ENCODE measurements around the gene SASH1. TPM values are rescaled to one million over a fixed set of nuclear protein-coding genes. Genes with fewer than 3 reads are reported as not detected.
"Not testable (repeated sequence)": the region's sequence is repeated elsewhere in the genome, so short reads cannot be mapped to it uniquely, and the experiment has no call there.

The SASH1 gene
- total and polyA plus RNA-seq, 11 donors, result 10.7 to 47.5 (median 28.2) TPM

GRCh38 chr6:148349466-148349865 is 6.8 kb downstream of the SASH1 start:
- TF ChIP-seq CTCF (IDR thresholded peaks at IDR 0.05) (no peak), POLR2A (IDR thresholded peaks at IDR 0.05) (no peak)
- H3K36me3 ChIP-seq, result peaks cover 0 to 9% (median 0%) of the 10 kb centered on the region in 9 donors
- 90 to 98% (median 96%) methylated on average over 9 of the region's 9 CpGs for WGBS, 4 donors
- ATAC-seq, result no peak
- no peak overlapping the region for H3K27ac ChIP-seq
- intact Hi-C loops (cut with DNase I), result loop anchor here in 7 of 10 donors (10.0 kb wide), 3 partner anchors 45 to 115 kb away; no protein-coding TSS in a partner anchor
- no peaks in the 10 kb centered on the region for H3K27me3 ChIP-seq
- no peak for DNase-seq
- no peaks in the 10 kb centered on the region for H3K9me3 ChIP-seq
- H3K4me3 ChIP-seq, result no peak overlapping the region
- H3K4me1 ChIP-seq, result peaks cover 0 to 47% (median 23%) of the 10 kb centered on the region in 12 donors

DNA sequence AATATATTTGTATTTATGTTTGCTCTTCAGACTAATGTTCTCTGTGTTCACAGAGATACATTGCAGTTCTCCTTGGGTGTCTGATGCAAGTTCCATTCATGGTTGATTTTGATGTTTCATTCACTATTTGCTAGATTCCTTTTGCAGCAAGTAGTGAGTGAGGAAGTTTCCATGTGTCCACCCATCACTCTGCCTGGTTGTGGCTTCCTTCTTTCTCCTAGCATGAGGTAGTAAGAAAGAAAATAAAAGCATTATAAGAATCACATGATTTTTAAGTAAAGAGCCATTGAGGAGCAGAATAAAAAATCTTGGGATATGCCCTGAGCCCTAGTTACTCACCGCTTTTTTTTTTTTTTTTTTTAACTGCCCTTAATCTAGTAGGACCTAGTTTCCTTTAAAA is 8.7 kb downstream of the SASH1 start:
- peak overlapping the region in 1 of 12 donors; percentile 61 for H3K27ac ChIP-seq
- no peaks in the 10 kb centered on the region for H3K9me3 ChIP-seq
- H3K4me3 ChIP-seq, result no peak overlapping the region
- intact Hi-C loops (cut with DNase I), result no loop called here
- WGBS, 4 donors, result 67 to 80% (median 72%) methylated on average over 1 of the region's 1 CpG
- no peak for TF ChIP-seq CTCF (IDR thresholded peaks at IDR 0.05)
- TF ChIP-seq POLR2A (IDR thresholded peaks at IDR 0.05), result no peak
- H3K36me3 ChIP-seq, result peaks cover 0 to 9% (median 0%) of the 10 kb centered on the region in 9 donors
- no peaks in the 10 kb centered on the region for H3K27me3 ChIP-seq
- DNase-seq, result no peak
- H3K4me1 ChIP-seq, result peaks cover 0 to 31% (median 14%) of the 10 kb centered on the region in 12 donors
- peak in 1 of 4 donors; percentile 34 for ATAC-seq

DNA sequence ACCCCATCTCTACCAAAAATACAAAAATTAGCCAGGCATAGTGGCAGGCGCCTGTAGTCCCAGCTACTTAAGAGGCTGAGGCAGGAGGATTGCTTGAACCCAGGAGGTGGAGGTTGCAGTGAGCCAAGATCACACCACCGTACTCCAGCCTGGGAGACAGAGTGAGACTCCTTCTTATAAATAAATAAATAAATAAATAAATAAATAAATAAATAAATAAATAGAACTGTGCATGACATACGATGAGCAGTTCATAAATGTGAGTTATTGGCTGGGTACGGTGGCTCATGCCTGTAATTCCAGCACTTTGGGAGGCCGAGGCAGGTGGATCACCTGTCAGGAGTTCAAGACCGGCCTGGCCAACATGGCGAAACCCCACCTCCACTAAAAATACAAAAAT is 9.8 kb downstream of the SASH1 start:
- whole genome bisulfite sequencing, 4 donors, result 90 to 97% (median 92%) methylated on average over 7 of the region's 7 CpGs
- ATAC-seq; H3K4me3 ChIP-seq; H3K9me3 ChIP-seq; H3K36me3 ChIP-seq; intact Hi-C loops (cut with DNase I); DNase-seq; H3K27ac ChIP-seq; H3K27me3 ChIP-seq: not testable (repeated sequence)
- peaks cover 0 to 31% (median 14%) of the 10 kb centered on the region in 12 donors for H3K4me1 ChIP-seq

DNA sequence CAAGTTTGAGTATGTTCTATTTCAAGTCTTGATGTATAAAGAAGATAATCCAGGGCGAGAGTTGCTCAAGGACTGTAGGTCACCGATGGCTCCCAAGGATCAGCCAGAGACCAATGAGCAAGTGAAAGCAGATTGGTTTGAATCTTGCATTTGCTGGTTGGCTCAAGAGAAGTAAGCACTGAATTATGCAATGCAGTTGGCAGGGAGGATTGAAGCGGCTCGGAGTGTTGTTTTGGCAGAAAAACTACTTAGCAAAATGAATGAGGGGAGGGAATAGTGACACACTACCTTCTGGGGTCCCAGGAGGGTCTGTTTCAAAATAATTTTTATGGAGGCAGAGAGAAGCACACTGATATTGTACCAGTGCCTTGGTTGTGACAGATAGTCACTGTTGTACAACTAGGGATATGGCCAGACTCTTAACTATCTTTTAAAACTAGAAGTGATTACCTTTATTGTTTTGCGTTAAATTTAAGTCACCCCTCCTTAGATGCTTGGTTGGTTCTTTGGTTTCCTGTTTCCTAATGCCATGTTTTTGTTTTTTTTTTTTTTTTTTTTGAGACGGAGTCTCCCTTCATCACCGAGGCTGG is 15.7 kb downstream of the SASH1 start:
- TF ChIP-seq CTCF (IDR thresholded peaks at IDR 0.05), result no peak
- TF ChIP-seq POLR2A (IDR thresholded peaks at IDR 0.05), result no peak
- H3K27me3 ChIP-seq, result no peaks in the 10 kb centered on the region
- H3K36me3 ChIP-seq, result peaks cover 0 to 6% (median 0%) of the 10 kb centered on the region in 9 donors
- peak overlapping the region in 1 of 12 donors; percentile 6 for H3K4me3 ChIP-seq
- peak in 3 of 4 donors; percentile 74 to 91 (median 88) for ATAC-seq
- H3K27ac ChIP-seq, result peak overlapping the region in 6 of 12 donors; percentile 7 to 72 (median 27)
- DNase-seq, result peak in 2 of 5 donors; percentile 31 to 37
- no peaks in the 10 kb centered on the region for H3K9me3 ChIP-seq
- 30 to 57% (median 39%) methylated on average over 7 of the region's 7 CpGs for WGBS, 4 donors
- peaks cover 0 to 49% (median 35%) of the 10 kb centered on the region in 12 donors for H3K4me1 ChIP-seq
- intact Hi-C loops (cut with DNase I), result no loop called here

Measured in heart left ventricle (tissue), 16 donors.